GM21528 (cell line): ENCODE data around the gene PRXL2A.
A peak's percentile ranks its signal among the peaks of the same experiment; 100 is the strongest.
"Not testable (repeated sequence)": the region's sequence is repeated elsewhere in the genome, so short reads cannot be mapped to it uniquely, and the experiment has no call there.

Source experiments
- ATAC-seq: cut with Tn5 transposase; IDR thresholded peaks from one replicate; pipeline ENCODE4 v1.9.1; 2021; ENCODE audit warnings: mild to moderate bottlenecking, moderate library complexity; ENCODE audit not compliant: unreplicated experiment, low FRiP score

PRXL2A gene

DNA sequence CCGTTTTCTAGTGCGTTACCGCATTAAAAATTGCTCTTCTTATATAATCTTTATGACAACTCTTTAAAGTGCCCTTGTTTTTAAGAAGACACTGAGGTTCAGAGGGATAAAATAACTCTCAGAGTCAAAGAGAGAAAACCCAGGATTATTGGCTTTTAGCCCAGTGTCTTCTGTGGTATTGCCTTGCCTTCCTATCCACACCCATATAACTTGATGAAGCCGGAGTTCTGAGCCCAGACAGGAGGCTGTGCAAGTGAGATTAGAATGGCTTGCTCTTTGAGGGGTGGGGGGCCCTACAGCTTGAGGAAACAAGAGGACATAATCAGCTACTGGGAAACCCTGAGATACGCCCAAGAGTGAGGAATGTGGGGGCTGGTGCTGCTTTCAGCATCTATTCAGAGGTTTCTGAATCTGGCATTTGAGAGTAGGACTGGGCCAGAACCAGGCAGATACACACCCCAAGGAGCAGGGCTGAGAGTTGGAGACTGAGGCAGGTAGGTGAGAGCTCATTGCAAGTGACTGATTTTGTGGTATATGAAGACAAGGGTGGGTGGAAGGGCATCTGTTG is 2.3 kb downstream of the PRXL2A start:
- no peak for ATAC-seq

GRCh38 chr10:80411267-80411668 is 2.9 kb downstream of the PRXL2A start:
- no peak for ATAC-seq

- ATAC-seq: no peak
Observed at GRCh38 chr10:80411681-80412220, 3.4 kb downstream of the PRXL2A start.

GRCh38 chr10:80412486-80412885 is 4.1 kb downstream of the PRXL2A start:
- no peak for ATAC-seq

DNA sequence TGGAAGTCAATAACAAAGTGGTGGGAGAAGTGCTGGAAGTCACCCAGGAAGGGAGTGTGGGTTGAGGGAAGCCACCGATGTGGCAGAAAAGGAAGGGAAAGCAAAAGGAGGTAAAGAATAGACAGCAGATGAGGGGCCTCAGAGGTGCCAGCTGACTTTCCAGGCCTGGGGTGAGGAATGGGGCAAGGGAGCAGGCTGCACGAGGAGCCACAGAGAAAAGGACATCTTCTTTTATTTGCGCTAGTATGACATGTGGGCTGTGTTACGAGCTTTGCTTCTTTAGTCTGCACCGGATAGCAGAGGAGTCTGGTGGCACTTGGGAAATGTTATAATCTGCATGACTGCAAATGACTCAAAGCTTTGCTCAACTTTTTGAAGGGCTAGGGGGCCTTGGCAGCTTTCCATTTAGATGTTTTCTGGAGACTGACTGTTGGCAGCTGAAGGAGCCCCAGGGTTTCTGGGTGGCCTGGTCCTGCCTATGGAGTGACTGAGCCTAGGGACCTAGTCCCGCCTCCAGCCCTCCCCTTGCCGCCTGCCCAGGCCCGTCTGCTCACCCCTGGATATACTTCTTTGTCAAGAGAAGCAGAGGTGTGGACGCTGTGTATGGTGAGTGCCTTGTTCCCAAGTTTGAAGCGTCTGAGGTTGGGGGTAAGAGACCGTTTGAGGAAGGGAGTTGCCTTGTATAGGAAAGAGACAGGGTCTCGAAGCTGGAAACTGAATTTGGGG is 5.1 kb downstream of the PRXL2A start:
- ATAC-seq: no peak

DNA sequence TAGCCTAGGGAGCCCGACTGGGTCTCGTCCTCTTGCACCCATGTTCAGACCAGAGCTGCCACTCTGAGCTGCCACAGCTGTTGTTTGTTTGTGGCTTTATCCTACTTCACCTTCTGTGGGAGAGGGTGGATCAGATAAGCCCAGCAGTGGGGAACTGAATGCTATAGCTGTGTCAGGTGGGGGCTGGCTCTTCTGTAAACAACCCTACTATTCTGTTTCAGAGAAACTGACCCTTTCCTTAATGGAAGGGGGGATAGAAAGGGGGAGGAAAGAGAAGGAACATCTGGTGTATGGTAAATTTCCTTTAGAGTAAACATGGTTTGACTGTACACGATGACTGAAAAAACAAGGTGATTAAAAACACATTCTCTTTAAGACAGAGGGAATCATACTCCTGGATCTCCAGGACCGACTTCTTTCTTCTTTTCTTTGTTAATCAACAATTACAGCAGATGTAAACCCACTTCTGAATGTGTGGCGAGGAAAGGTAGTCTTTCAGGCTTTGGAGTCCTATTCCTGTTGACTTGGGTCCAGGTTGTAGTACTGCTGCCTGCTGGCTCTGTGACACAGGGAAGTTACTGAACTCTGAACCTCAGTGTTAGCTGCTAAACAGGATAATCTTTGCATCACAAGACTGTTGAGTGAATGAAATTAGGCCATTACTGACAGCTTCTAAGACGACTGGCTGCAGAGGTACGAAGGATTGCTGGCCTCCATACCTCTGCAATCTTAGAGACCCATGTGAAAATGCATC is 6.0 kb downstream of the PRXL2A start:
- ATAC-seq: no peak

GRCh38 chr10:80415734-80416478 is 7.6 kb downstream of the PRXL2A start:
- no peak for ATAC-seq

DNA sequence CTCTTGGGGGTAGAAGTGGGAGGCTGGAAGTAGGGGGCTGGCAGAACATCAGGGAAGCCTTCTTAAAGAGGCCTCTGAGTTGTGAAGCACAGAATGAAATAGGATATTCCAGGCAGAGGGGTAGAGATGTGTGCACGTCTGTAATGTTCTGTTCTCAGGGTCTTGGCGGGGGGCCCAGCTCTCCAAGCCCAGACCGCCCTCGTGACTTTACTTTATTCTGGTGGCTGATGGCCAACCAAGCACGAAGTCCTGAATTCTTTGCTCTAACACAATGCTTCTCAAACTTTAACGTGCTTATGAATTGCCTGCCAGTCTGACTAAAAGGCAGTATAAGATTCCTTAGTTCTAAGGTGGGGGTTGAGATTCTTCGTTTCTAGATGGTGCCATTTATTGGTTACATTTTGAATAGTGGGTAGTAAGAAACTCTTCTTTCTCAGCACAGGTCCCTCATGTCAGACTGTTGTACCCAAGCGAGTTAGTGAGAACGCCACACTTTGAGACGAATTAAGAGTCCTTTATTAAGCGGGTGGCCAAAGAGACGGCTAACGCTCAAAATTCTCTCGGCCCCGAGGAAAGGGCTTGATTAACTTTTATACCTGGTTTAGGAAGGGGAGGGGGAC is 8.2 kb downstream of the PRXL2A start:
- no peak for ATAC-seq

DNA sequence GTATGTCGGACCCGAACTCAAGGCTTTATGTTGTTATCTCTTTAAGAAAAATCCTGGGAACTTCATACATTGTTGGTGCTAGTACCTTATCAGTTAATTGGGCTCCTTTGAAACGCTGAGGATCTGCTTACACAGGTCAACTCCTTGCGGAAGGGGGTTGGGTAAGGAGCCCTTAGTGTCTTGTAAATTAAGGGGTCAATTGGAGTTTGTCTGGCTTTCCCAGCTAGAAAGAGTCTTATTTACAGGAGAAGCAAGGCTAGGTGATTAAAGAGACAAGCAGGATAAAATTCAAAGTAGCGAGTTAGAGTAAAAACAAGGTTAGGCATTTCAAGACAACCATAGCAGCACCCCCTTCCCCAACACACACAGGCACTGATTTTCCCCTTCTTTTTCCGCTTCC is 8.9 kb downstream of the PRXL2A start:
- not testable (repeated sequence) for ATAC-seq

GRCh38 chr10:80421050-80421706 is 12.8 kb downstream of the PRXL2A start:
- ATAC-seq: peak; percentile 22

- peak; percentile 90 for ATAC-seq
Observed at GRCh38 chr10:80421707-80422536, 13.6 kb downstream of the PRXL2A start.

- ATAC-seq: no peak
Observed at GRCh38 chr10:80425901-80426300, 17.6 kb downstream of the PRXL2A start.

GRCh38 chr10:80427541-80427940 is 19.2 kb downstream of the PRXL2A start:
- ATAC-seq: no peak

DNA sequence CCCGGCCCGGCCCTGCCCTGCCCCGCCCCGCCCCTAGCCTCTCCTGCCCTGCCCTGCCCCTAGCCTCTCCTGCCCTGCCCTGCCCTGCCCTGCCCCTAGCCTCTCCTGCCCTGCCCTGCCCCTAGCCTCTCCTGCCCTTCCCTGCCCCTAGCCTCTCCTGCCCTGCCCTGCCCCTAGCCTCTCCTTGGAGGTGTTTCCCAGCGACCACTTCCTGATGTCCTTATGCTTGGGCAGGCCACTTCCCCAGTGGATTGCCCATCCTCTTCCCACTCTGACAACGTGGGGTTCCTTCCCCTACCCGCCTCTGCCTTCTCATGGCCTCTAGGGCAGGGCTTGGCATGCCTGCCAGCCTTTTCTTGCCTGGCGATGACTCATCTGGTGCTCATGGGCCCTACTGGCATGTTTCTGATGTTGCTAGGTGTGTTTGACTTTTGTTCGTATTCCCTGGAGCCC is 21.2 kb downstream of the PRXL2A start:
- ATAC-seq: no peak

DNA sequence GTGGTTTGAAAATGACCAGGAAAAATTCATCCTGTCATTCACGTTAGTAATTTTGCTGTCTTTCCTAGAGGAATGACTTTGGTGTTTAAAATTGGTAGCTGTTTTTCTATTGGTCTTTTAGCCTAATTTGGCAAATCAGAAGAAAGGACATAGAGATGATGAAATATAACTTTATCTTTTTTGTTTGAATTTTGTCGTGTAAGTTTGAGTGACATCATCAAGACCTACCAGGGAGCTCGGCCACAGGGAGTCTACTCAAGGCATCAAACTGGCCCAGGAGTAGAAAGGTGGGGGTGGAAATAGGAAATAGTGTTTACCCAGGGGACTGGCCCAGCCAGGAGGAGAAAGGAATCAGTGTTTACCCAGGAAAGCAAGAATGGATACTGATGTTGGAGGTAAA is 24.8 kb downstream of the PRXL2A start:
- no peak for ATAC-seq

DNA sequence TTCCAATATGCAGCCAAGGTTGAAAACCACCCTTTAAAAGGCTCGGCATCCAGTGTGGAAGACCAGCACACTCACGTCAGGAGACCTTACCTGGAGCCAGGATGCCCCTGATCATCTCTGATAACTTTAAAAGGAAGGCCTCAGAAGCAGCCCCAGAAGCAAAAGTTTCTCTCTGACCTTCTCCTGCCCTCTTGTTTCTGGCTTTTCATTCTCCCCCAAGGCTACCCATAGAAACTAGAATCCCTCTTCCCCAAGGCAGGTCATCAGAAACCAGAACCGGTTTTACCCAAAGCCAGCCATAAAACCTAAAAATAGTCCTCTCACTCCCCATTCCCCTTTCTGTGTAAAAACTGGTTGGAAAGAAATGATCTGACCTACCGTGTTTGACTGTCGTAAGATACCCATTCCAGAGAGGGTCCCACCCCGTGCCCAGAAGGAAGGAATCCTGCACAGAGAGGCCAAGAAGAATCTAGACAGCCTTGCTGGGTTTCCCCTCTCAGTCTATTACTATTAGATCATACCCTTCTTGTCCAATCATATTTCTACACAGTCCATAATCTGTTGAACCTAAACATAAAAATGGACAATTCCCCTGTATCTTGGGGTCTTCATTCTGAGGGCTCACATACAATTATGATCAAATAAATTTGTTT is 28.2 kb downstream of the PRXL2A start:
- no peak for ATAC-seq

DNA sequence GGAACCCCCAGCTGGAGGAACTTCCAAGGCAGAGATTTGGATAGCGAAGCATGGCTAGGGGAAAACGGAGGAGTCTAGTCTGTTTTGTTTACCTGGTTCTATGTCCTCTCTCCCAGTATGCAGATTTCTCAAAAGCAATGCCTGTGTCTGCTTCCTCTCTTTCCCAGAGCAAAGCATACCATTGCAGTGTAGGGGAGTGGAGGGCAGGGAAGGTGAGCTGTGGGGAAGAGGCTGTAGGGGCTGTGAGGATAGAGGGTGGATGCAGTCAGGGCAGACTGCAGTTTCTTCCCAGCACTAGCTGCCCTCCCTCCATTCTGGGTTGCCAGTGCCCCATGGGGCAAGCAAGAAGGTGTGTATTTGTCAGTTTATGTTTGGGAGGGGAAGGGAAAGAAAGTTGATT is 28.9 kb downstream of the PRXL2A start:
- ATAC-seq: no peak

DNA sequence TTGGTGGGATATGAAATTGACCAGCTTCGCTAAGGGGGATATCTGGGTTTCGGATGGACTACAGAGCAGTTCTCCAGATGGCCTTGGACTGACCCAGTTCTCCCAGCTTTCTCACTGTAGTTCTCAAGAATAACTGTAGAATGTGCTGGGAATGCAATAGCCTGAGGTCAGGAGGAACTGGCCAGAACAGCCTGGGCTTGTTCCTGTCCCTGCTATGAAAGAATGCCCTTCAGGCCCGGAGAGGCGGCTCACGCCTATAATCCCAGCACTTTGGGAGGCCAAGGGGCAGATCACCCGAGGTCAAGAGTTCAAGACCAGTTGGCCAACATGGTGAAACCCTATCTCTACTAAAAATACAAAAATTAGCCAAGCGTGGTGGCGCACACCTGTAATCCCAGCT is 33.5 kb downstream of the PRXL2A start:
- ATAC-seq: no peak
